GM18498 (cell line): ENCODE data around the gene SPDEF.

Source experiments
- ATAC-seq: cut with Tn5 transposase; IDR thresholded peaks from one replicate; pipeline ENCODE4 v1.9.1; 2021; ENCODE audit warnings: mild to moderate bottlenecking, moderate library complexity; ENCODE audit not compliant: unreplicated experiment

Gene SPDEF

GRCh38 chr6:34583861-34584604 is 27.9 kb upstream of the SPDEF start:
- ATAC-seq: no peak

GRCh38 chr6:34583461-34583860 is 27.3 kb upstream of the SPDEF start:
- no peak for ATAC-seq

- no peak for ATAC-seq
Observed at GRCh38 chr6:34581561-34581920, 25.4 kb upstream of the SPDEF start.

- ATAC-seq: no peak
Observed at GRCh38 chr6:34580707-34581560, 24.8 kb upstream of the SPDEF start.

GRCh38 chr6:34578445-34579262 is 22.5 kb upstream of the SPDEF start:
- no peak for ATAC-seq

GRCh38 chr6:34576286-34576955 is 20.3 kb upstream of the SPDEF start:
- no peak for ATAC-seq

GRCh38 chr6:34575326-34575725 is 19.2 kb upstream of the SPDEF start:
- ATAC-seq: no peak

- no peak for ATAC-seq
Observed at GRCh38 chr6:34574647-34575293, 18.6 kb upstream of the SPDEF start.

GRCh38 chr6:34573567-34574183 is 17.5 kb upstream of the SPDEF start:
- no peak for ATAC-seq

GRCh38 chr6:34572585-34572984 is 16.5 kb upstream of the SPDEF start:
- no peak for ATAC-seq

- ATAC-seq: no peak
Observed at GRCh38 chr6:34572021-34572420, 15.9 kb upstream of the SPDEF start.

- no peak for ATAC-seq
Observed at GRCh38 chr6:34571388-34571787, 15.3 kb upstream of the SPDEF start.

GRCh38 chr6:34570066-34570833 is 14.1 kb upstream of the SPDEF start:
- ATAC-seq: no peak

GRCh38 chr6:34569361-34569973 is 13.3 kb upstream of the SPDEF start:
- no peak for ATAC-seq

GRCh38 chr6:34568341-34569201 is 12.4 kb upstream of the SPDEF start:
- ATAC-seq: no peak

- no peak for ATAC-seq
Observed at GRCh38 chr6:34566830-34567546, 10.9 kb upstream of the SPDEF start.

GRCh38 chr6:34565722-34566137 is 9.6 kb upstream of the SPDEF start:
- ATAC-seq: no peak
